SK-N-SH treated with all-trans-retinoic acid at 6 μM for 48 hours (cell line): Measurements from ENCODE around the gene COL8A2.
A peak's percentile ranks its signal among the peaks of the same experiment; 100 is the strongest.

Experiments used
- ATAC-seq: fragments of 200-7000 bp; cut with Tn5 transposase; 3 replicates; pipeline ENCODE4 v1.9.1; 2020; ENCODE audit warnings: mild to moderate bottlenecking, moderate library complexity
- ARNTL ChIP-seq: fragments of 450-650 bp; formaldehyde crosslinking; IDR thresholded peaks from 2 replicates; pipeline ENCODE4 v1.5.0; 2020; ENCODE audit warnings: low read depth, mild to moderate bottlenecking, moderate library complexity, borderline replicate concordance
- BACH2 ChIP-seq: fragments of 250-450 bp; sonication (Bioruptor Pico); IDR thresholded peaks from 2 replicates; pipeline ENCODE4 v1.9.0; 2021; ENCODE audit warnings: mild to moderate bottlenecking, borderline replicate concordance
- CREB5 ChIP-seq: fragments of 250-450 bp; sonication (Bioruptor Pico); IDR thresholded peaks from 2 replicates; pipeline ENCODE4 v1.5.1; 2020; ENCODE audit warnings: low read depth, mild to moderate bottlenecking, moderate library complexity
- CSDC2 ChIP-seq: fragments of 250-450 bp; sonication (Bioruptor Pico); IDR thresholded peaks from 2 replicates; pipeline ENCODE4 v1.5.0; 2020; ENCODE audit warnings: mild to moderate bottlenecking, moderate library complexity
- CSRNP3 ChIP-seq: fragments of 250-450 bp; sonication (Bioruptor Pico); IDR thresholded peaks from 2 replicates; pipeline ENCODE4 v1.5.1; 2021; ENCODE audit warnings: mild to moderate bottlenecking, moderate library complexity
- GLIS3 ChIP-seq: fragments of 250-450 bp; sonication (Bioruptor Pico); IDR thresholded peaks from 2 replicates; pipeline ENCODE4 v1.5.0; 2020; ENCODE audit warnings: mild to moderate bottlenecking, moderate library complexity
- ISL1 ChIP-seq: fragments of 250-450 bp; sonication (Bioruptor Pico); IDR thresholded peaks from 2 replicates; pipeline ENCODE4 v2.1.2; 2022; ENCODE audit warnings: mild to moderate bottlenecking, moderate library complexity
- OSR1 ChIP-seq: fragments of 250-450 bp; sonication (Bioruptor Pico); IDR thresholded peaks from 2 replicates; pipeline ENCODE4 v1.8.0; 2022; ENCODE audit warnings: moderate library complexity, mild to moderate bottlenecking, inconsistent platforms
- PATZ1 ChIP-seq: fragments of 250-450 bp; sonication (Bioruptor Pico); IDR thresholded peaks from 2 replicates; pipeline ENCODE4 v1.8.0; 2020; ENCODE audit warnings: mild to moderate bottlenecking, moderate library complexity, borderline replicate concordance
- POU6F1 ChIP-seq: fragments of 250-450 bp; sonication (Bioruptor Pico); IDR thresholded peaks from 2 replicates; pipeline ENCODE4 v1.8.0; 2021; ENCODE audit warnings: low read depth, mild to moderate bottlenecking, moderate library complexity, borderline replicate concordance
- PPARA ChIP-seq: fragments of 250-450 bp; sonication (Bioruptor Pico); IDR thresholded peaks from 2 replicates; pipeline ENCODE4 v1.5.0; 2020; ENCODE audit warnings: mild to moderate bottlenecking, borderline replicate concordance
- RARB ChIP-seq: fragments of 250-450 bp; sonication (Bioruptor Pico); IDR thresholded peaks from 2 replicates; pipeline ENCODE4 v1.8.0; 2021; ENCODE audit warnings: mild to moderate bottlenecking, moderate library complexity
- SNAI2 ChIP-seq: fragments of 250-450 bp; sonication (Bioruptor Pico); IDR thresholded peaks from 2 replicates; pipeline ENCODE4 v1.5.0; 2020; ENCODE audit warnings: mild to moderate bottlenecking, moderate library complexity
- TCF4 ChIP-seq: fragments of 250-450 bp; sonication (Bioruptor Pico); IDR thresholded peaks from 2 replicates; pipeline ENCODE4 v1.8.0; 2021; ENCODE audit warnings: mild to moderate bottlenecking, moderate library complexity, borderline replicate concordance
- TOX ChIP-seq: fragments of 250-450 bp; sonication (Bioruptor Pico); IDR thresholded peaks from 2 replicates; pipeline ENCODE4 v1.8.0; 2021; ENCODE audit warnings: mild to moderate bottlenecking, moderate library complexity, borderline replicate concordance
- TSHZ2 ChIP-seq: fragments of 250-450 bp; sonication (Bioruptor Pico); IDR thresholded peaks from 2 replicates; pipeline ENCODE4 v1.5.0; 2020; ENCODE audit warnings: mild to moderate bottlenecking, moderate library complexity
- ZC3H10 ChIP-seq: fragments of 250-450 bp; sonication (Bioruptor Pico); IDR thresholded peaks from 2 replicates; pipeline ENCODE4 v1.5.1; 2021; ENCODE audit warnings: mild to moderate bottlenecking, moderate library complexity
- ZFP3 ChIP-seq: fragments of 250-450 bp; sonication (Bioruptor Pico); IDR thresholded peaks from 2 replicates; pipeline ENCODE4 v1.5.0; 2020; ENCODE audit warnings: mild to moderate bottlenecking, moderate library complexity
- ZNF565 ChIP-seq: fragments of 450-650 bp; formaldehyde crosslinking; conservative IDR thresholded peaks from 2 replicates; pipeline ENCODE4 v1.5.0; 2020; ENCODE audit warnings: low read depth, mild to moderate bottlenecking, moderate library complexity
- ZNF70 ChIP-seq: fragments of 450-650 bp; formaldehyde crosslinking; IDR thresholded peaks from 2 replicates; pipeline ENCODE4 v1.5.0; 2020; ENCODE audit warnings: mild to moderate bottlenecking, moderate library complexity
- ZNF8 ChIP-seq: fragments of 450-650 bp; formaldehyde crosslinking; IDR thresholded peaks from 2 replicates; pipeline ENCODE4 v1.5.0; 2020; ENCODE audit warnings: mild to moderate bottlenecking, moderate library complexity

Gene COL8A2

GRCh38 chr1:36115200-36115669, 9.8 kb downstream of the COL8A2 start:
- TF ChIP-seq ZNF70 (CRISPR knock-in tag) (peak; percentile 98), ARNTL (CRISPR knock-in tag) (no peak), PATZ1 (peak; percentile 79; the same call in 1 of the 2 replicates)
- TF ChIP-seq, all 23 proteins: peak for 2
- peak; percentile 89 for ATAC-seq

GRCh38 chr1:36114371-36114770, 10.7 kb downstream of the COL8A2 start:
- no peak for TF ChIP-seq PPARA
- no peak for TF ChIP-seq ARNTL (CRISPR knock-in tag)
- no peak for TF ChIP-seq CSDC2 (CRISPR knock-in tag)
- TF ChIP-seq TSHZ2 (CRISPR knock-in tag) = no peak
- TF ChIP-seq CSRNP3 (CRISPR knock-in tag) = no peak
- no peak for TF ChIP-seq BACH2 (CRISPR knock-in tag)
- TF ChIP-seq POU6F1 (CRISPR knock-in tag) = no peak
- TF ChIP-seq ZC3H10 = no peak
- TF ChIP-seq TCF4 (CRISPR knock-in tag) = no peak
- no peak for TF ChIP-seq ZFP3 (CRISPR knock-in tag)
- TF ChIP-seq ZNF565 (CRISPR knock-in tag) = no peak
- TF ChIP-seq, all 23 proteins: peak for 0
- no peak for ATAC-seq

- ATAC-seq = no peak
- TF ChIP-seq ZC3H10 (no peak), ZNF8 (CRISPR knock-in tag) (no peak), RARB (CRISPR knock-in tag) (no peak), OSR1 (CRISPR knock-in tag) (no peak), SNAI2 (CRISPR knock-in tag) (no peak), BACH2 (CRISPR knock-in tag) (no peak)
These were observed 12.2 kb downstream of the COL8A2 start for GRCh38 chr1:36112823-36113222.

GRCh38 chr1:36111151-36111550, 13.9 kb downstream of the COL8A2 start:
- no peak for ATAC-seq
- TF ChIP-seq PPARA (no peak), CREB5 (CRISPR knock-in tag) (no peak), BACH2 (CRISPR knock-in tag) (no peak), ZNF565 (CRISPR knock-in tag) (no peak), ISL1 (CRISPR knock-in tag) (no peak), ZC3H10 (no peak), ARNTL (CRISPR knock-in tag) (no peak), OSR1 (CRISPR knock-in tag) (no peak), ZNF8 (CRISPR knock-in tag) (no peak), CSDC2 (CRISPR knock-in tag) (no peak), TSHZ2 (CRISPR knock-in tag) (no peak), ZFP3 (CRISPR knock-in tag) (no peak), CSRNP3 (CRISPR knock-in tag) (no peak), TOX (no peak), TCF4 (CRISPR knock-in tag) (no peak), GLIS3 (no peak)
